HL-60 (cell line): ENCODE results near the gene TAF3.

Experiments
- DNase-seq, 2 experiments: peaks; one replicate each; pipeline ENCODE4 v3.0.0-alpha.2; 2010 to 2020; ENCODE audit warnings: low read depth in 1 of 2, low spot score in 1 of 2
- H3K27ac ChIP-seq: fragments of 250-450 bp; sonication (Bioruptor Pico); replicated peaks from 2 replicates; pipeline ENCODE4 v1.5.1; 2020; ENCODE audit warnings: mild to moderate bottlenecking, moderate library complexity
- H3K27me3 ChIP-seq: fragments of 250-450 bp; sonication (Bioruptor Pico); 2 replicates; pipeline ENCODE4 v1.5.1; 2021; ENCODE audit warnings: mild to moderate bottlenecking, moderate library complexity; ENCODE audit not compliant: insufficient read depth, poor library complexity, severe bottlenecking
- H3K4me3 ChIP-seq: replicated peaks from 2 replicates; pipeline ENCODE4 v1.5.1; 2011; ENCODE audit warnings: mild to moderate bottlenecking, control low read depth, low read length; ENCODE audit not compliant: insufficient read depth
- CTCF ChIP-seq: IDR thresholded peaks from one replicate; pipeline ENCODE4 v1.5.1; 2011; ENCODE audit warnings: low read length, control low read depth, inconsistent platforms; ENCODE audit not compliant: insufficient read depth
- GABPA ChIP-seq: IDR thresholded peaks from 2 replicates; pipeline ENCODE4 v1.6.1; 2012; ENCODE audit warnings: low read depth
- POLR2AphosphoS5 ChIP-seq: IDR thresholded peaks from 2 replicates; pipeline ENCODE4 v1.6.1; 2012; ENCODE audit warnings: low read depth
- REST ChIP-seq: IDR thresholded peaks from 2 replicates; pipeline ENCODE4 v1.6.1; 2012; ENCODE audit warnings: low read depth; ENCODE audit not compliant: insufficient replicate concordance
- SPI1 ChIP-seq: IDR thresholded peaks from 2 replicates; pipeline ENCODE4 v1.6.1; 2012; ENCODE audit warnings: low read depth, mild to moderate bottlenecking, borderline replicate concordance

TAF3 gene

DNA sequence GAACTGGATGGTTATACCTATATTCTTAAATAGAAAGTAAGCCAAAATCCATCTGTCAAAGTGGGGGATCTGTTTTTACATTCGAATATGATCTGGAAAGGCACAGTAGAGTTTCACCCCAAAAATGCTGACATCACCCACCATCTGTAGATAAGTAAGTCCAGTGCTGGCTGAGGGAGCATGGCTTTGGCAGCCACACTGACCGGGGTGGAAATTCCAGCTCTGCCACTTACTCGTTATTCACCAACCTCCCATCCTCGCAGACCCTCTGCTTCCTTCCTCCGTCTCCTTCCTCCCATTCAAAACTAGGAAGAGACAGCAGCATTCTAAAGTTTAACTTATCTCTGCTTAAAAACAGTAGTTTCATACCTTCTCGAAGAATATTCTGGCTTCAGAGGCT lies 151.3 kb downstream of the TAF3 start:
- no peak for DNase-seq
- H3K27ac ChIP-seq = no peak overlapping the region
- no peak overlapping the region for H3K4me3 ChIP-seq
- no peaks in the 10 kb centered on the region for H3K27me3 ChIP-seq
- TF ChIP-seq POLR2AphosphoS5 = no peak
- no peak for TF ChIP-seq CTCF
- TF ChIP-seq SPI1 = no peak
- no peak for TF ChIP-seq GABPA
- no peak for TF ChIP-seq REST

GRCh38 chr10:7971949-7972348 lies 153.6 kb downstream of the TAF3 start:
- Histone ChIP-seq H3K27ac (no peak overlapping the region), H3K27me3 (no peaks in the 10 kb centered on the region), H3K4me3 (no peak overlapping the region)
- TF ChIP-seq POLR2AphosphoS5 (no peak), SPI1 (no peak), REST (no peak), GABPA (no peak), CTCF (no peak)
- DNase-seq = no peak

DNA sequence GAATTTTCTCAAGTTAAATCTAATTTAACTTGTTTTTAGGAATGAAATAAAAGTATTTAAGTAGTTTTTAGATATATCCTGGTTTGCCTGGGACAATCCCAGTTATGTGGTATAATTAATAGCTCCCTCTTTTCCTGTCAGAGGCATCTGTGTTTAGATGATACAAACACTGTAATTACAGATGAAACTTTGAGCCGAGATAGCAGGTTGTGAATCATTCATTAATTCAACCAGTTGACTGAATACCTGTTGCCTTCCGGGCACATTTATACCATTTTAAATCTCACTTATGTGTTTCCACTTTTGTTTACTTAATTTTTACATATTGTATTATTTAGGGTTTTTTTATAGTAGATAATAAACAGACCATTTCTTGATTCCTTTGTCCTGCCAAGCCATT lies 154.1 kb downstream of the TAF3 start:
- TF ChIP-seq SPI1 (no peak), CTCF (no peak), GABPA (no peak), POLR2AphosphoS5 (no peak), REST (no peak)
- no peak for DNase-seq
- Histone ChIP-seq H3K27me3 (no peaks in the 10 kb centered on the region), H3K4me3 (no peak overlapping the region), H3K27ac (no peak overlapping the region)
